HG02852 (cell line): ENCODE measurements around the gene TPX2.

Experiments
- ATAC-seq: cut with Tn5 transposase; IDR thresholded peaks from one replicate; pipeline ENCODE4 v1.9.1; 2021; ENCODE audit warnings: mild to moderate bottlenecking, moderate library complexity; ENCODE audit not compliant: unreplicated experiment

The TPX2 gene

DNA sequence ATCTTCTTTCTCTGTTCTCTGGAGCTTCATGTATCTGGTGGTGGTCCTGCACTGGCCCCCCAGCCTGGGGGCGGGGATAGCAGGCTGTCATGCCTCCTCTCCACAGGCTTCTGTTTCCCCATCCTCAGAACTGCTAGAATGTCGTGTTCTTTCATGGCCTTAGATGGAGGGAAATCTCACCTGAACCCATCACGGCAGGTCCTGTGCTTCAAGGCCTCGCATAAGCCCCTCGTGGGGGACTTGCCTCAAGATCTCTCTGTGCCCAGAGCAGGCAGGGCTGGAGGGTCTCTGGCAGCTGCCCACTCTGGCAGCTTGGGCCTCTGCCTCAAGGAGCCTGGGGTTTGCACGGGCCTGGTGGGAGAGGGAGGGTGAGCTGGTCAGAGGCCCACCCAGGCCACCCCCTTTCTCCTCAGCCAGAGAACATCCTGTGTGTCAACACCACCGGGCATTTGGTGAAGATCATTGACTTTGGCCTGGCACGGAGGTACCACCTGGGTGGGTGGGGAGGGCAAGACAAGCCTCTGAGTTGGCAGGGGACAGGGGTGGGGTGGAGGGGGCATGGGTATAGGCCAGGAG is 91.4 kb downstream of the TPX2 start:
- no peak for ATAC-seq

GRCh38 chr20:31831211-31831610 is 92.1 kb downstream of the TPX2 start:
- ATAC-seq, result no peak

GRCh38 chr20:31831771-31832306 is 92.7 kb downstream of the TPX2 start:
- ATAC-seq, result no peak

DNA sequence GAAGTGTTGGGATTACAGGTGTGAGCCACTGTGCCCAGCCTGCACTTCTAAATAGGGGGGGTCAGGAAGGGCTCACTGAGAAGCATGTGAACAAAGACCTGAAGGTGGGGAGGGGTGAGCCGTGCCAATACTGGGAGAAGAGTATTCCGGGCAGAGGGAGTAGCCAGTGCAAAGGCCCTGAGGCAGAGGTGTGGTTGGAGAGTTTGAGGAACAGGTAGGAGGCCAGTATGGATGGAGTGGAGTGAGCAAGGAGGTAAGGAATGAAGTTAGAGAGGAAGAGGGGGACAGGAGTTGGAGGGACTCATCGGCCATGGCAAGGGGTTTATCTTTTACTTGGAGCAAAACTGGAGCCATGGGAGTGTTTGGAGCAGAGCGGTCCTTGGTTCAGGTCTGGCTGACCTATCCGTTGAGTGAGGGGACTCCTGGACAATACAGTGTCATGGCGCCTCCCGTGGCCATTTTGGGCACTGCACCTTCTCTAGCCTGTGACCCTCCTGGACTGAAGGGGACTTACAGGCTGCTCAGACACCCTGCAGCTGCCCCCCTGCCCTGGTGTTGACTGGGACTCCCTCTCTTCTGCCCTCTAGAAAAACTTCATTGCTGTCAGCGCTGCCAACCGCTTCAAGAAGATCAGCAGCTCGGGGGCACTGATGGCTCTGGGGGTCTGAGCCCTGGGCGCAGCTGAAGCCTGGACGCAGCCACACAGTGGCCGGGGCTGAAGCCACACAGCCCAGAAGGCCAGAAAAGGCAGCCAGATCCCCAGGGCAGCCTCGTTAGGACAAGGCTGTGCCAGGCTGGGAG is 94.2 kb downstream of the TPX2 start:
- no peak for ATAC-seq

GRCh38 chr20:31833931-31834521 is 94.9 kb downstream of the TPX2 start:
- no peak for ATAC-seq

- ATAC-seq, result no peak
Measured at GRCh38 chr20:31835554-31835953, 96.5 kb downstream of the TPX2 start.

DNA sequence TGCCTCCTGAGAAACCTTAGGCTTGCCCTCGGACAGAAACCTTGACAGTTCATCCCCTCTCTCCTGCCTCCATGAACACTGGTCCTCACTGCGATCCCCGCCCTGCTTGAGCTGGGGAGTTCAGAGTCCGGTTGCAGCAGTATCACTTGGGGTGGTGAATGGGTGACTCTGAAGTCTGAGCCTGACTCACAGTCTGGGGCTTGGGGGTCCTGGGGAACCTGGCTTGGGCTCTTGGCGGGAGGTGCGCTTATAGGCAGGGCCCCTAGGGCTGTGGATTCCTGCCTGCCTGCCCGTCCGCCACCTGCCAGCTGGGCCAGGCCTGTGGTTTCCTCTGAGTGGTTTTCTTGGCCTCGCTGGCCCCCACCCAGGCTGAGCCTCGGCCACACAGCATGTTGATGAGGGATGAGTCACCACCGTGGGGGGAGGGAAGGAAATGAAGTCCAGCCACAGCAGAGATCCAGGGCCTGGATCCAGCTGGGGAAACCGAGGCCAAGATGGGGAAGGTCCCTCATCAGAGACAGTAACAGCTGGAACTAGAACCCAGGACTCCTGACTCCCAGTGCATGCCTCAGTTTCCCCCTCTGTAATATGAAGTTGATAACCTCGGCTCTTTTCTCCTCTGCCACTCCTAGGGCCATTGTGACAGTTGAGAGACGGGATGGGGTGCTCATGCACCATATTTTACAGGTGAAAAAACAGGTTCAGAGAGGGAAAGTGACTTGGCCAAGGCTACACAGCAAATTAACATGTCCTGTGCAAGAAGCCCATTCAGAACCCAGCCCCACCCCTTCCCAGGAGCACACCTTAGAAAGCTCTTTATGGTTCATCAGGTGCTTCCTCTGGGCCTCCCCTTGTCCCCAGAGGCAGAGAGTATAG is 97.1 kb downstream of the TPX2 start:
- no peak for ATAC-seq

GRCh38 chr20:31836853-31837608 is 97.9 kb downstream of the TPX2 start:
- ATAC-seq, result no peak

- no peak for ATAC-seq
Measured at GRCh38 chr20:31837896-31838397, 98.9 kb downstream of the TPX2 start.

DNA sequence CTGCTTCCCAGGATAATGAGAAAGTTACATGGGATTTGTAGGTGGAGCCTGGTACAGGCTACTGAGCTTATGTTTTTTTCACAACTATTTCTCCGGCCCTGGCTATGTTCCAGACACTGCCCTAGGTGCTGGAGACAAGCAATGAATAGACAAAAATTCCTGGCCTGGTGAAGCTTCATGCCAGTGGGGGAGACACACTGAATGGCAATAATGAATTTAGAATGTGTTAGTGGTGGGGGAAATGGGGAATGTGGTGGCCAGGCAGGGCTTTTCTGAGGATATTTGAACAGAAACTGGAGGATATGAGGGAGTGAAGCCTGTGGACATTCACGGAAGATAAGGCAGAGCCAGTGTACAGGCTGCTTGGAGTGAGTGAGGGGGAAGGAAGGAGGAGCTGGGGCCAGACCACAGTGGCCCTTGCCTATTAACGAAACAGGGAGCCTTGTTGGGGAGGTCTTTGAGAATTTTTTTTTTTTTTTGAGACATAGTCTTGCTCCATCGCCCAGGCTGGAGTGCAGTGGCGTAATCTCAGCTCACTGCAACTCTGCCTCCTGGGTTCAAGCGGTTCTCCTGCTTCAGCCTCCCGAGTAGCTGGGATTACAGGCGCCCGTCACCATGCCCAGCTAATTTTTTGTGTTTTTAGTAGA is 99.7 kb downstream of the TPX2 start:
- no peak for ATAC-seq

DNA sequence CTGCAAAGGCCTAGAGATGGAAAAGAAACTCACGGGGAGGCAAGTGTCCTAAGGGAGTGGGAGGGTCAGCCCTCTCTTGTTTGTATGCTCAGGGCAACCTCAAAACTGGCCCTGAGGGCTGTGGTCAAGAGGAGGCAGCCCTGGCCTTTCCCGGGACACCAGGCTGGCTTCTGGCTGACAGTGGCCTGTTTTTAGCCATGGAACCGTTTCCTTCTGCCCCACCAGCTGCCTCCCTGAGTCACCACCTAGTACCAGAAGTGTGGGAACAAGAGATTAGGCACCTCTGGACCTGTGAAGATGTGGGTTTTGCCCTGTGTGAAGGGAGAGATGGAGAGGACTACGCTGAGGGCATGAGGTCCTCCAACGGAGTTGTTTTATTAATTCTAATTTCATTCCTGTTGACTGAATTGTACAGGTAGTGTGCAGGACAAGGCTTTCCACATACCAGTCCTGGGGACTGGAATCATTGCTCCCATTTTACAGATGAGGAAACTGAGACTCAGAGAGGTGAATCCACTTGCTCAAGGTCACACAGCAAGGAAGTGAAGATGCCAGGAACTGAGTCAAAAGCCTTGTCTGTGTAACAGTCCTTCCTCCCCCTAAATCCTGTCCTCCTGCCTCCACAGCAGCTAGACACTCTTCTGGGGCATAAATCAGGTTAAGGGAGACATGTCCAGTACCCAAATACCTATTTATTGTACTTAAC is 100.8 kb downstream of the TPX2 start:
- ATAC-seq, result no peak

DNA sequence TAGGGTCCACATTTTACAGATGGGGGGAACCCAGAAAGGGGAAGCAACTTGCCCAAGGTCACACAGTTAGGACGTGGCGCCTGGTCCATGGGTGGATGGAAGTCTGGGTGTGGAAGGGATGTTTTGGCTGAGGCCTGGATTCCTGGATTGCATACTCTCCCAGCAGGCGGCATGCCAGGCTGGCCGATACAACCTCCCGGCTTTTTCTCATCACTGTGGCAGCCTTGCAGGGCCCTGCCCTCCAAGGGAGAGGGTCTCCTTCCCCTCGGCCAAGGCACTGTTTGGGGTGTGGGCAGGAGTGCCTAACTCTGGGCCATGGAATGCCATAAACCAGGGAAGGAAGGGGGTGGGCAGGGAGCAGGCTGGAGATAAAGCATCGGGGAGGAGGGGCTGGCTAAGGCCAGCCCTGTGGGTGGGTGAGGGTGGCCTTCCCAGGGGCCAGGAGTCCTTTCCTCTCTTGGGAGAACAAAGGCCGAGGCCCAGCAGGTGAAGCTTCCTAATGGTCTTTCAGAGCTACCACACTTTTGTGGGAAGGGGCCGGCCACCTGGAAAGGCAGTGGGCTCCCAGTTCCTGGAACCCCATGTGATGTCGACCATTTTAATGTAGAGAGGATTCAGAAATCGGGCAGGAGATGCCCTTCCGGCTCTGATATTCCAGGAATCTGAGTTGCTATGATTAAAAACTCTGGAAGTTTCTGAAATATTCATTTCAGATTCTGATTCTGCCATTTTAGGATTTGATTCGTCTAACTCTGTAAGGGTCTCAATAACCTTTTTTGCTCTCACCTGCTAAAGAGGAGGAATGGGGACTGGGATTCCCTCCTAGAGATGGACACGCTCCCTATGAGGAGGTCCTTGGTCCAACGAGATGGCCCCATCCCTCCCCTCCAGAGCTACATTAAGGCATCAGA is 102.1 kb downstream of the TPX2 start:
- no peak for ATAC-seq

- ATAC-seq, result no peak
Measured at GRCh38 chr20:31841928-31842327, 102.8 kb downstream of the TPX2 start.

- no peak for ATAC-seq
Measured at GRCh38 chr20:31842471-31843157, 103.5 kb downstream of the TPX2 start.

DNA sequence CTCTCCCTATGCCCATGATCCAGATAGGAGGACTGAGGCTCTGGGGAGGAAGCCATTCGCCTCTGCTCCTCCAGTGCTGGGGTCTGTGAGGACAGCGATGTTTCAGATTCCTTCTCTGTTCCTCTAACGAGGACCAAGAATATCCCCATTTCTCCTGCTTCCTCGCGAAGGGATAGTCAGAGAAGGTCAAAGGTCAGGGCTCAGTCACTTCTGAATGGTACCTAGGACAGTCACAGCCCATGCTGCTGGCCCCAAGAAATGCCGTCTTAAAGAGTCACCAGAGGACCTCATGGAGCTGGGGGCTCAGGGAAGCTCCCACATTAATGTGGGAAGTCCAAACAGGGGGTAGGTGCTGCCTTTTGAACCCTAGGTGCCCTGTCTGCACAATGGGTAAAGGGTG is 104.2 kb downstream of the TPX2 start:
- no peak for ATAC-seq

DNA sequence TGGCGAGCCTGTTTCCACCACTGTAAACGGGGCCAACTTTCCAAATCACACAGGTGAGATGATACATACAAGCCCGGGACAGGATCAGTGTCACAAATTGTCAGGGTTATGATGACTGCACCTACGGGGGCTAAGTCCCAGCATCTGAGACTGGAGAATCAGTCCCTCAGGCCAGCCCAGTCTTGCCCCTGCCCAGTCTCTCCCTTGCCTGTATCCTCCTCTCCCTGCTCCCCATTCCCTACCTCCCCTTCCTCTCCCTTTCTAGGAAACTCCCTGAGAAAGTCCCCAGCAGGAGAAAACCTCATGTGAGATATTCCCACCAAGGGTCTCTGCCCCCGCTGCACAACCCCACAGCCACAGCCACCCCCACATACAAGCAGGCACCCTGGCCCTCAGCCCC is 104.8 kb downstream of the TPX2 start:
- ATAC-seq, result no peak

GRCh38 chr20:31844737-31845299 is 105.7 kb downstream of the TPX2 start:
- ATAC-seq, result no peak
